H7 (cell line): ENCODE data around the gene TSPOAP1. TPM values are rescaled to one million over a fixed set of nuclear protein-coding genes. Genes with fewer than 3 reads are reported as not detected.

Source experiments
- DNase-seq: peaks from one replicate; pipeline ENCODE4 v3.0.0; 2012
- H3K27me3 ChIP-seq: 2 replicates; pipeline ENCODE4 v1.6.0; 2011; ENCODE audit warnings: mild to moderate bottlenecking, low read length; ENCODE audit not compliant: control insufficient read depth, insufficient read depth
- H3K36me3 ChIP-seq: replicated peaks from 2 replicates; pipeline ENCODE4 v1.5.1; 2011; ENCODE audit warnings: low read length; ENCODE audit not compliant: control insufficient read depth, insufficient read depth
- H3K4me3 ChIP-seq: 2 replicates; pipeline ENCODE4 v1.5.1; 2011; ENCODE audit warnings: low read depth, mild to moderate bottlenecking, control low read depth, low read length, moderate library complexity; ENCODE audit not compliant: insufficient read depth
- total RNA-seq: library from RNA; depleted of rRNA; stranded (reverse); fragments of >200 nt; shearing (Covaris generic); gene quantifications from 2 replicates; pipeline ENCODE4 v1.2.3, GENCODE V29; 2014; rRNA removed

Gene TSPOAP1
- total RNA-seq, 1 experiment from 2014 or later, result 4.2 TPM

GRCh38 chr17:58253082-58253481, 75.5 kb downstream of the TSPOAP1 start:
- DNase-seq, result no peak
- no peaks in the 10 kb centered on the region for H3K36me3 ChIP-seq
- no peak overlapping the region for H3K4me3 ChIP-seq
- H3K27me3 ChIP-seq, result peaks cover 48% of the 10 kb centered on the region

- DNase-seq, result peak; percentile 26
- peaks cover 55% of the 10 kb centered on the region for H3K27me3 ChIP-seq
- no peaks in the 10 kb centered on the region for H3K36me3 ChIP-seq
- H3K4me3 ChIP-seq, result no peak overlapping the region
These were observed 76.5 kb downstream of the TSPOAP1 start for GRCh38 chr17:58252141-58252540.

Other genes with a start within 250 kb of the TSPOAP1 start
- gene DYNLL2, start 245.4 kb downstream of the TSPOAP1 start, total RNA-seq, result 10.2 and 10.5 TPM in 2 replicates
- gene OR4D1, start 180.4 kb downstream of the TSPOAP1 start, total RNA-seq, result 0.03 and 0.22 TPM in 2 replicates
- gene OR4D2, start 161.8 kb downstream of the TSPOAP1 start, total RNA-seq, result not detected in 2 replicates
- gene EPX, start 136.1 kb downstream of the TSPOAP1 start, total RNA-seq, result not detected in 2 replicates
- gene MKS1, start 109.5 kb downstream of the TSPOAP1 start, total RNA-seq, result 26.8 and 28.3 TPM in 2 replicates
- gene LPO, start 90.2 kb downstream of the TSPOAP1 start, total RNA-seq, result not detected in 2 replicates
- not detected in 2 replicates for gene MPO, start 47.9 kb downstream of the TSPOAP1 start, total RNA-seq
- gene SUPT4H1, start 23.4 kb upstream of the TSPOAP1 start, total RNA-seq, result 88.8 and 91.6 TPM in 2 replicates
- gene RNF43, start 88.7 kb upstream of the TSPOAP1 start, total RNA-seq, result 0.62 and 1.3 TPM in 2 replicates
- not detected in 2 replicates for gene HSF5, start 159.6 kb upstream of the TSPOAP1 start, total RNA-seq
- 22.6 and 32.3 TPM in 2 replicates for gene MTMR4, start 185.8 kb upstream of the TSPOAP1 start, total RNA-seq